Right lobe of liver (tissue), 4 donors: Measurements from ENCODE around the gene LRP2.

Source experiments
- CTCF ChIP-seq, 4 donors: fragments of 200-600 bp in 3 of 4; fragments of 450-650 bp in 1 of 4; IDR thresholded peaks; one replicate each; pipeline versions ENCODE4 v1.5.1 to v1.8.0; 2016 to 2022; ENCODE audit warnings: antibody characterized with exemption in 4 of 4, mild to moderate bottlenecking in 2 of 4
- POLR2A ChIP-seq: fragments of 450-650 bp; IDR thresholded peaks from one replicate; pipeline ENCODE4 v1.6.1; 2017; ENCODE audit warnings: antibody characterized with exemption, mild to moderate bottlenecking
- donor health status: DM: no; HTN: no; CAD: no.
- donor health status: DM: no; HTN: no; CAD: no.
- donor health status: DM: no; HTN: yes; CAD: no.

DNA sequence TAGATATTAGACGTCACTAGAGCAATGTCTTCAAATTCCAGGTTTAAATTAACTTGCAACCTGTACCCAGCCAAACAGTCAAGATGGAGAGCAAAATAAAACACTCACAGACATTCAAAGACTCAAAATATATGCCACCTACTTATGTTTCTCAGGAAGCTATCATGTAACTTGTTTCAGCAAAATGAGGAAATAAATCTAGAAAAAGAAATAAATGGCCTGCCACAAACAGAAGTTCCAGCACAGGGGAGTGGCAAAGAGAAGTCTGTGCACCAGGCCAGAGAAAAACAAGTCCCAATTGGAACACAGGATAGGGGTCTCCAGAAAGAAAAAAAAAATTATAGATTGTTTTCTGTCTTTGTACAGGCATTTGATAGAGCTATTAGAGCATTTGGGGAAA is 96.7 kb downstream of the LRP2 start:
- TF ChIP-seq CTCF (IDR thresholded peaks at IDR 0.05) (no peak), POLR2A (no peak)
